CD14-positive monocyte (primary cell): ENCODE measurements around the gene SETD1B. TPM values are rescaled to one million over a fixed set of nuclear protein-coding genes. Genes with fewer than 3 reads are reported as not detected.

ENCODE experiments used
- DNase-seq, 3 donors: peaks; one replicate each; pipeline ENCODE4 v3.0.0-alpha.2; 2011 to 2022
- H2AFZ ChIP-seq: 2 replicates; pipeline ENCODE4 v1.6.0; 2012; ENCODE audit warnings: mild to moderate bottlenecking, low read depth, low read length, inconsistent platforms; ENCODE audit not compliant: insufficient read depth, poor library complexity, severe bottlenecking
- H3K27ac ChIP-seq, 2 donors: 1 replicate in 1 of 2; 2 replicates in 1 of 2; pipeline ENCODE4 v1.5.1; 2012 to 2013; ENCODE audit warnings: low read length in 2 of 2, control low read depth in 1 of 2, inconsistent platforms in 1 of 2, low read depth in 1 of 2, mild to moderate bottlenecking in 1 of 2
- H3K27me3 ChIP-seq, 2 donors: one replicate each; pipeline versions ENCODE4 v1.6.0 to v1.6.1; 2011 to 2013; ENCODE audit warnings: low read length in 2 of 2; ENCODE audit not compliant: control insufficient read depth in 2 of 2, insufficient read depth in 2 of 2
- H3K36me3 ChIP-seq, 2 donors: replicated peaks in 1 of 2; 1 replicate in 1 of 2; 2 replicates in 1 of 2; pipeline versions ENCODE4 v1.5.1 to v1.6.1; 2012 to 2013; ENCODE audit warnings: low read length in 2 of 2, control low read depth in 1 of 2, inconsistent platforms in 1 of 2, mild to moderate bottlenecking in 1 of 2; ENCODE audit not compliant: insufficient read depth in 2 of 2, control insufficient read depth in 1 of 2
- H3K4me1 ChIP-seq, 2 donors: 1 replicate in 1 of 2; 2 replicates in 1 of 2; pipeline versions ENCODE4 v1.5.1 to v1.6.1; 2012 to 2013; ENCODE audit warnings: low read length in 2 of 2, control low read depth in 1 of 2, inconsistent platforms in 1 of 2, mild to moderate bottlenecking in 1 of 2, moderate library complexity in 1 of 2; ENCODE audit not compliant: insufficient read depth in 2 of 2, control insufficient read depth in 1 of 2
- H3K4me2 ChIP-seq: replicated peaks from 2 replicates; pipeline ENCODE3; 2012; ENCODE audit warnings: low read length, moderate library complexity, mild to moderate bottlenecking; ENCODE audit not compliant: poor library complexity, severe bottlenecking; ENCODE audit errors: extremely low read depth
- H3K4me3 ChIP-seq, 3 experiments: fragments of 200-600 bp in 1 of 3; sonication (generic) in 1 of 3; replicated peaks in 1 of 3; 1 replicate in 2 of 3; 2 replicates in 1 of 3; pipeline ENCODE4 v1.5.1; 2011 to 2013; ENCODE audit warnings: low read length in 3 of 3, mild to moderate bottlenecking in 3 of 3, control low read depth in 2 of 3, low read depth in 2 of 3, inconsistent platforms in 1 of 3, moderate library complexity in 1 of 3
- H3K79me2 ChIP-seq: 2 replicates; pipeline ENCODE4 v1.6.0; 2012; ENCODE audit warnings: mild to moderate bottlenecking, control low read depth, inconsistent platforms, low read length, moderate library complexity; ENCODE audit not compliant: insufficient read depth
- H3K9ac ChIP-seq: 2 replicates; pipeline ENCODE4 v1.6.0; 2017; ENCODE audit warnings: low read length, mild to moderate bottlenecking; ENCODE audit not compliant: insufficient read depth, poor library complexity, severe bottlenecking
- H3K9me3 ChIP-seq, 2 donors: replicated peaks in 1 of 2; 1 replicate in 1 of 2; 2 replicates in 1 of 2; pipeline versions ENCODE4 v1.5.1 to v1.6.1; 2012 to 2013; ENCODE audit warnings: low read length in 2 of 2, control low read depth in 1 of 2; ENCODE audit not compliant: control insufficient read depth in 1 of 2, insufficient read depth in 1 of 2
- H4K20me1 ChIP-seq: 2 replicates; pipeline ENCODE4 v1.6.0; 2012; ENCODE audit warnings: mild to moderate bottlenecking, low read length, control low read depth, moderate library complexity; ENCODE audit not compliant: insufficient read depth
- H3K27ac Mint-ChIP-seq, 7 donors: one replicate each; pipeline ENCODE4 v1.8.0; 2020; ENCODE audit warnings: mild to moderate bottlenecking in 7 of 7, mixed read lengths in 7 of 7, moderate library complexity in 6 of 7, inconsistent platforms in 2 of 7
- H3K27me3 Mint-ChIP-seq, 3 donors: one replicate each; pipeline ENCODE4 v1.8.0; 2021 to 2022; ENCODE audit warnings: low read depth in 3 of 3, mild to moderate bottlenecking in 3 of 3, mixed read lengths in 3 of 3, moderate library complexity in 3 of 3, inconsistent platforms in 1 of 3
- H3K36me3 Mint-ChIP-seq, 2 donors: one replicate each; pipeline ENCODE4 v1.8.0; 2020; ENCODE audit warnings: mixed read lengths in 2 of 2, inconsistent platforms in 1 of 2, mild to moderate bottlenecking in 1 of 2
- H3K4me1 Mint-ChIP-seq: one replicate; pipeline ENCODE4 v1.8.0; 2020; ENCODE audit warnings: mild to moderate bottlenecking, mixed read lengths
- H3K4me3 Mint-ChIP-seq, 2 donors: one replicate each; pipeline ENCODE4 v1.8.0; 2020; ENCODE audit warnings: mild to moderate bottlenecking in 2 of 2, mixed read lengths in 2 of 2, moderate library complexity in 1 of 2
- H3K9me3 Mint-ChIP-seq, 7 donors: one replicate each; pipeline ENCODE4 v1.8.0; 2020 to 2022; ENCODE audit warnings: mixed read lengths in 7 of 7, mild to moderate bottlenecking in 6 of 7, moderate library complexity in 6 of 7, inconsistent platforms in 2 of 7
- CTCF ChIP-seq: fragments of 200-600 bp; IDR thresholded peaks from one replicate; pipeline ENCODE4 v1.8.0; 2022; ENCODE audit warnings: antibody characterized with exemption, mild to moderate bottlenecking
- WGBS: methylation state at CpG from one replicate; pipeline ENCODE4 v1.1.5; 2013; ENCODE audit warnings: missing lambda C conversion rate; ENCODE audit not compliant: insufficient coverage; 5-methylcytosine and 5-hydroxymethylcytosine counted together
- intact Hi-C, 2 donors: fragments of 100-400 bp; cut with micrococcal nuclease; formaldehyde crosslinking; loops; one replicate each; pipeline versions ENCODE4 v1.15.0 to v1.15.1; 2023
- polyA minus RNA-seq: library from RNA; depleted of rRNA, polyadenylated mRNA; stranded (reverse); fragments of >200 nt; gene quantifications from 2 replicates; pipeline ENCODE4 v1.2.3, GENCODE V29; 2012
- polyA plus RNA-seq, 3 donors: library from polyadenylated mRNA; depleted of rRNA in 1 of 3; unstranded in 2 of 3; stranded (reverse) in 1 of 3; fragments of 300-500 nt in 2 of 3; fragments of >200 nt in 1 of 3; fragmentation: Illumina TruSeq in 2 of 3; gene quantifications; 1 replicate in 2 of 3; 2 replicates in 1 of 3; pipeline ENCODE4 v1.2.3, GENCODE V29; 2012 to 2021
- total RNA-seq, 12 experiments: library from RNA in 1 of 12; stranded (reverse) in 1 of 12; fragments of 120-200 nt in 1 of 12; gene quantifications; one replicate each; pipeline ENCODE4 v1.2.4 and lab custom pipeline; 2013 to 2026; ENCODE audit warnings: mixed read lengths in 6 of 12, inconsistent platforms in 1 of 12

The SETD1B gene
- total RNA-seq (2013) = 4.8 TPM
- polyA plus RNA-seq = 1 to 10 TPM in 1 of 3 donors, under 1 TPM in 2; 0.28 to 9.0 (median 0.60) TPM
- 13.7 and 17.2 TPM in 2 replicates for polyA minus RNA-seq
- 9.1 to 59.2 (median 19.9) reads per million in 11 experiments for total RNA-seq (lab: John Stamatoyannopoulos, UW)

GRCh38 chr12:121803861-121804416 is at the start of gene SETD1B:
Gene SETD1B (plus strand): TSS chr12:121804009. CDS start chr12:121804738, 729 bp downstream.
- Histone ChIP-seq H2AFZ (peak within 1 kb of the TSS; percentile 85), H3K27ac (peak within 1 kb of the TSS; percentile 93 to 95), H3K4me1 (peaks cover 29 to 58% of the 10 kb centered on the region in 2 donors), H3K36me3 (peaks cover 15 to 28% of the 10 kb centered on the region in 2 donors), H3K4me2 (peak within 1 kb of the TSS; percentile 100), H3K79me2 (peaks cover 82% of the 10 kb centered on the region), H3K27me3 (no peaks in the 10 kb centered on the region), H3K4me3 (peak within 1 kb of the TSS; percentile 89 to 100 (median 93)), H4K20me1 (peaks cover 56% of the 10 kb centered on the region), H3K9me3 (no peaks in the 10 kb centered on the region), H3K9ac (peak within 1 kb of the TSS; percentile 95)
- Mint-ChIP-seq H3K27me3 (peaks cover 0 to 4% (median 3%) of the 10 kb centered on the region in 3 donors), H3K4me1 (peaks cover 32% of the 10 kb centered on the region), H3K27ac (peak within 1 kb of the TSS; percentile 99 to 100 (median 100)), H3K4me3 (peak within 1 kb of the TSS; percentile 96 to 98), H3K9me3 (peaks cover 0 to 2% (median 0%) of the 10 kb centered on the region in 7 donors), H3K36me3 (peaks cover 13 to 27% of the 10 kb centered on the region in 2 donors)
- TF ChIP-seq CTCF = no peak
- DNase-seq = peak in 2 of 3 donors; percentile 42 to 60
- under 1% methylated on average over 74 of the region's 74 CpGs for WGBS
- intact Hi-C loops = loop anchor here in 1 of 2 donors (1.0 kb wide), 1 partner anchor 9 kb away; no protein-coding TSS in a partner anchor

GRCh38 chr12:121754836-121755235 is 49.0 kb upstream of the SETD1B start:
- Histone ChIP-seq H3K9ac (no peak overlapping the region), H3K9me3 (no peaks in the 10 kb centered on the region), H3K27ac (no peak overlapping the region), H3K4me2 (no peak overlapping the region), H3K27me3 (no peaks in the 10 kb centered on the region), H3K79me2 (no peaks in the 10 kb centered on the region), H2AFZ (no peak overlapping the region), H4K20me1 (no peaks in the 10 kb centered on the region), H3K4me1 (no peaks in the 10 kb centered on the region), H3K36me3 (peaks cover 0 to 3% of the 10 kb centered on the region in 2 donors), H3K4me3 (no peak overlapping the region)
- no peak for DNase-seq
- intact Hi-C loops = no loop called here
- WGBS = 95% methylated on average over 5 of the region's 11 CpGs
- H3K4me3 Mint-ChIP-seq = no peak overlapping the region
- no peaks in the 10 kb centered on the region for H3K9me3 Mint-ChIP-seq
- no peak overlapping the region for H3K27ac Mint-ChIP-seq
- H3K36me3 Mint-ChIP-seq = no peaks in the 10 kb centered on the region
- no peak for TF ChIP-seq CTCF
- no peaks in the 10 kb centered on the region for H3K27me3 Mint-ChIP-seq
- H3K4me1 Mint-ChIP-seq = peaks cover 3% of the 10 kb centered on the region
